K562 (cell line): Measurements from ENCODE around the gene ALOXE3. TPM values are rescaled to one million over a fixed set of nuclear protein-coding genes. Genes with fewer than 3 reads are reported as not detected.

Experiments
- ATAC-seq: fragments of 200-7000 bp; cut with Tn5 transposase; 3 replicates; pipeline ENCODE4 v1.9.1; 2020; ENCODE audit warnings: moderate library complexity
- BruUV-seq: library from RNA; stranded (reverse); fragments of 400-500 nt; replicated peaks from 2 replicates; lab custom pipeline; 2021; lab: Mats Ljungman, UMichigan
- CTCF ChIA-PET: fragments of 300-600 bp; formaldehyde crosslinking; extraction: SDS; loops from one replicate; lab custom pipeline; 2021; ENCODE audit warnings: low intra/inter-chr PET ratio; lab: Yijun Ruan, JAX
- POLR2A ChIA-PET: fragments of 300-600, 350-650 bp; sonication (Branson Sonifier 250); formaldehyde crosslinking; extraction: SDS; loops from one replicate; lab custom pipeline; 2021; ENCODE audit warnings: antibody characterized with exemption, inconsistent platforms; lab: Yijun Ruan, JAX
- DNase-seq, 4 experiments: peaks; one replicate each; pipeline versions ENCODE4 v3.0.0 to v3.0.0-alpha.2; 2011 to 2018; ENCODE audit warnings: low spot score in 3 of 4, mixed read lengths in 3 of 4; ENCODE audit errors: extremely low read depth in 1 of 4
- FAIRE-seq: peaks from 2 replicates; lab custom pipeline; 2011; peaks lifted over from hg19 to GRCh38; lab: Jason Lieb, UNC
- H2AFZ ChIP-seq: 2 replicates; pipeline ENCODE4 v1.6.0; 2011; ENCODE audit warnings: low read depth, low read length, control low read depth, inconsistent platforms
- H3K27ac ChIP-seq: fragments of 200-600 bp; 3 replicates; pipeline ENCODE4 v1.8.0; 2011; ENCODE audit warnings: low read depth, mild to moderate bottlenecking, control low read depth, inconsistent platforms, low read length, moderate library complexity, mixed read lengths; ENCODE audit errors: extremely low read depth
- H3K27me3 ChIP-seq, 2 experiments: fragments of 300-600 bp in 1 of 2; 2 replicates in 1 of 2; 3 replicates in 1 of 2; pipeline versions ENCODE4 v1.6.0 to v1.8.0; 2011; ENCODE audit warnings: inconsistent platforms in 2 of 2, low read length in 2 of 2, mild to moderate bottlenecking in 1 of 2, mixed read lengths in 1 of 2, moderate library complexity in 1 of 2; ENCODE audit not compliant: control insufficient read depth in 2 of 2, insufficient read depth in 2 of 2
- H3K36me3 ChIP-seq: fragments of 300-600 bp; 3 replicates; pipeline ENCODE4 v1.8.0; 2011; ENCODE audit warnings: mild to moderate bottlenecking, low read length, inconsistent platforms; ENCODE audit not compliant: control insufficient read depth, insufficient read depth
- H3K4me1 ChIP-seq, 2 experiments: fragments of 200-600 bp in 1 of 2; replicated peaks in 1 of 2; 2 replicates in 1 of 2; 3 replicates in 1 of 2; pipeline versions ENCODE4 v1.5.1 to v1.8.0; 2011; ENCODE audit warnings: inconsistent platforms in 2 of 2, low read length in 2 of 2, mild to moderate bottlenecking in 1 of 2, mixed read lengths in 1 of 2, moderate library complexity in 1 of 2; ENCODE audit not compliant: control insufficient read depth in 2 of 2, insufficient read depth in 2 of 2
- H3K4me2 ChIP-seq: 2 replicates; pipeline ENCODE4 v1.6.1; 2011; ENCODE audit warnings: low read length, control low read depth, inconsistent platforms, mixed read lengths; ENCODE audit not compliant: insufficient read depth
- H3K4me3 ChIP-seq: fragments of 200-600 bp; sonication (generic), shearing (Covaris generic); 2 replicates; pipeline ENCODE4 v1.5.1; 2016; ENCODE audit warnings: control low read depth, inconsistent platforms
- H3K79me2 ChIP-seq: fragments of 200-600 bp; 3 replicates; pipeline ENCODE4 v1.8.0; 2011; ENCODE audit warnings: low read length, inconsistent platforms; ENCODE audit not compliant: control insufficient read depth, insufficient read depth
- H3K9ac ChIP-seq, 2 experiments: 2 replicates each; pipeline versions ENCODE4 v1.6.0 to v1.6.1; 2011; ENCODE audit warnings: low read depth in 2 of 2, low read length in 2 of 2, control low read depth in 1 of 2, inconsistent platforms in 1 of 2, mild to moderate bottlenecking in 1 of 2, mixed read lengths in 1 of 2; ENCODE audit not compliant: insufficient read depth in 1 of 2
- H3K9me1 ChIP-seq: one replicate; pipeline ENCODE4 v1.6.0; 2011; ENCODE audit warnings: inconsistent platforms, mild to moderate bottlenecking, low read length, moderate library complexity; ENCODE audit not compliant: control insufficient read depth, insufficient read depth
- H3K9me3 ChIP-seq: replicated peaks from 2 replicates; pipeline ENCODE4 v1.5.1; 2011; ENCODE audit warnings: low read depth, low read length, inconsistent platforms; ENCODE audit not compliant: control insufficient read depth, insufficient read depth
- H4K20me1 ChIP-seq: replicated peaks from 2 replicates; pipeline ENCODE4 v1.6.1; 2011; ENCODE audit warnings: low read length, inconsistent platforms, mixed read lengths; ENCODE audit not compliant: control insufficient read depth, insufficient read depth
- ARID2 ChIP-seq: fragments of 450-650 bp; IDR thresholded peaks from 2 replicates; pipeline ENCODE4 v1.6.1; 2017; ENCODE audit warnings: antibody characterized with exemption, mild to moderate bottlenecking
- ATF1 ChIP-seq, 2 experiments: fragments of 450-650 bp in 1 of 2; IDR thresholded peaks; 2 replicates each; pipeline ENCODE4 v1.6.1; 2016; ENCODE audit warnings: missing compliant biosample characterization in 1 of 2, missing genetic modification characterization in 1 of 2
- BHLHE40 ChIP-seq: IDR thresholded peaks from 2 replicates; pipeline ENCODE4 v1.6.1; 2011; ENCODE audit warnings: low read length, improper control_type of control experiment
- ETV6 ChIP-seq, 3 experiments: fragments of 150-350 bp in 1 of 3; sonication (generic) in 1 of 3; formaldehyde crosslinking in 1 of 3; IDR thresholded peaks; 2 replicates each; pipeline versions ENCODE4 v1.6.1 to v1.8.0; 2014 to 2022; ENCODE audit warnings: borderline replicate concordance in 2 of 3, low read depth in 2 of 3, antibody characterized with exemption in 1 of 3, low read length in 1 of 3, mild to moderate bottlenecking in 1 of 3, missing genetic modification reagents in 1 of 3
- GABPA ChIP-seq: fragments of 200-800 bp; sonication (Bioruptor generic); conservative IDR thresholded peaks from 2 replicates; pipeline ENCODE4 v1.6.1; 2016; ENCODE audit warnings: low read depth, missing genetic modification characterization, missing compliant biosample characterization
- HCFC1 ChIP-seq: IDR thresholded peaks from 2 replicates; pipeline ENCODE4 v1.6.1; 2012; ENCODE audit warnings: low read depth, low read length, improper control_type of control experiment
- KDM4B ChIP-seq, 2 experiments: fragments of 450-650 bp in 1 of 2; sonication (generic) in 1 of 2; IDR thresholded peaks; 2 replicates each; pipeline ENCODE4 v1.6.1; 2016 to 2017; ENCODE audit warnings: borderline replicate concordance in 2 of 2, antibody characterized with exemption in 1 of 2, low read depth in 1 of 2, mild to moderate bottlenecking in 1 of 2
- ZBTB1 ChIP-seq: sonication (generic); formaldehyde crosslinking; IDR thresholded peaks from 2 replicates; pipeline ENCODE4 v1.8.1; 2023; ENCODE audit warnings: missing genetic modification reagents, low read depth, mild to moderate bottlenecking, borderline replicate concordance
- ZNF408 ChIP-seq: fragments of 250-450 bp; sonication (Bioruptor Pico); IDR thresholded peaks from 2 replicates; pipeline ENCODE4 v1.4.0; 2020; ENCODE audit warnings: low read depth, mild to moderate bottlenecking, moderate library complexity
- WGBS: fragments of 100-300 bp; shearing (Covaris generic); methylation state at CpG from one replicate; pipeline ENCODE4 v1.1.6; 2016; ENCODE audit warnings: low coverage, mixed read lengths; ENCODE audit not compliant: insufficient coverage; ENCODE audit errors: missing lambda C conversion rate; 5-methylcytosine and 5-hydroxymethylcytosine counted together
- in situ Hi-C: fragments of 300-500 bp; cut with MboI; formaldehyde crosslinking; loops from 4 replicates; pipeline ENCODE4 v1.15.0; 2018; ENCODE audit warnings: inconsistent platforms, mixed read lengths
- intact Hi-C: fragments of 100-400 bp; cut with micrococcal nuclease; formaldehyde crosslinking; loops from 2 replicates; pipeline ENCODE4 v1.14.2; 2022
- polyA plus RNA-seq, 8 experiments: library from polyadenylated mRNA; depleted of rRNA in 4 of 8; stranded (reverse) in 5 of 8; unstranded in 3 of 8; fragments of >200 nt; fragmentation: Nextera tagmentation in 2 of 8; fragmentation: Illumina TruSeq in 1 of 8; extraction: Ambion mirVana in 2 of 8; extraction: Trizol in 1 of 8; gene quantifications; 2 replicates each; pipeline versions ENCODE4 v1.2.1 to v1.2.3, GENCODE V29; 2011 to 2014; ENCODE audit warnings: inconsistent platforms in 1 of 8, missing spikeins in 1 of 8
- total RNA-seq, 7 experiments: library from RNA; depleted of rRNA in 6 of 7; stranded (reverse); fragments of >200 nt in 6 of 7; fragmentation: Illumina TruSeq in 2 of 7; extraction: Trizol in 2 of 7; gene quantifications; 2 replicates each; pipeline versions ENCODE4 v1.2.1 to v1.2.3, GENCODE V29; 2011 to 2021; ENCODE audit warnings: low replicate concordance in 1 of 7
- TF ChIP-seq, protein P1 (sequence below): fragments of 450-650 bp; formaldehyde crosslinking; IDR thresholded peaks from 2 replicates; pipeline ENCODE4 v1.4.0; 2022; ENCODE audit warnings: missing genetic modification characterization

The ALOXE3 gene
- total and polyA plus RNA-seq, 9 of the 15 experiments (the other 6 are each of a cell fraction or from before 2014, with no cell fraction given): 0.04 TPM; not detected in 8

DNA sequence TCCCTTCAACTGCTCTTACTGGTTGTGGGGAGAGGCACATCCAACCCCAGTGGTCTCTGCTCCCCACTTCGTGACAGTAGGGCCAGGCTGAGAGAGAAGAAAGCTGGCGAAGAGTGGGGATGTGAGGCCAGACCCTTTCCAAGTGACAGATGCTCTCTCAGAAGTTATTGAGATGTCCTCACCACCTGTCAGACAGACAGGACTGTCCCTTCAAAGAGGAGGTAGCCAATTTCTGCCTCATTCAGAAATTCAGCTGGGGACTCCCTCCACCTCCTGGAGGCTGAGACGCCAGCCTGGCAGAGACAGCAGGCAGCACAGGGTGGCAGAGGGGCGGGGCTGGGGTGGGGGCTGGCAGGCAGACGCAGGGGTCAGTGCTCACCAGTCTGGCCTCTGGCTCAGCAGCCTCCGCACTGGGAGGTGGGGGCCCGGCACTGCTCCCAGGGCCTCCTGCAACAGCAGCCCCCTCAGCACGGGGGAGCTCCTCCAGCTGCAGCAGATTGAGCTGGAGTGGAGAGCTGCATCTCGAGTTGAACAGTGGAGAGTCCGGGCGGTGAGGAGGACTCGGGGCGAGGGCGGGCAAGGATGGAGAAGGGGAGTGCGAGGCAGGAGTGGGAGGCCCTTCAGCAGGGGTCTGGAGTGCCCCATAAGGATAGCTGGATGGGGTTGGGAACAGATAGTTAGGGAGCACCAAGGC is 24.7 kb upstream of the ALOXE3 start:
- Histone ChIP-seq H3K27ac (no peak overlapping the region), H3K4me2 (no peak overlapping the region), H3K4me3 (no peak overlapping the region)
- POLR2A ChIA-PET: interaction anchor here (0.6 to 0.7 kb wide), 3 partner anchors 11 to 247 kb away, joined by 3 to 4 read pairs (median 3); no protein-coding TSS in a partner anchor
- in situ Hi-C loops: no loop called here
- TF ChIP-seq, protein P1, sequence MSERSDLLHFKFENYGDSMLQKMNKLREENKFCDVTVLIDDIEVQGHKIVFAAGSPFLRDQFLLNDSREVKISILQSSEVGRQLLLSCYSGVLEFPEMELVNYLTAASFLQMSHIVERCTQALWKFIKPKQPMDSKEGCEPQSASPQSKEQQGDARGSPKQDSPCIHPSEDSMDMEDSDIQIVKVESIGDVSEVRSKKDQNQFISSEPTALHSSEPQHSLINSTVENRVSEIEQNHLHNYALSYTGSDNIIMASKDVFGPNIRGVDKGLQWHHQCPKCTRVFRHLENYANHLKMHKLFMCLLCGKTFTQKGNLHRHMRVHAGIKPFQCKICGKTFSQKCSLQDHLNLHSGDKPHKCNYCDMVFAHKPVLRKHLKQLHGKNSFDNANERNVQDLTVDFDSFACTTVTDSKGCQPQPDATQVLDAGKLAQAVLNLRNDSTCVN: no peak
- TF ChIP-seq ETV6 (IDR thresholded peaks at IDR 0.05; ENCODE audit: borderline replicate concordance in 1 of 2, low read depth in 2 of 2, low read length in 1 of 2) (no peak), ETV6 (CRISPR knock-in tag; IDR thresholded peaks at IDR 0.05; ENCODE audit: borderline replicate concordance) (no peak), ZNF408 (CRISPR knock-in tag) (no peak), GABPA (tag) (no peak), ATF1 (CRISPR knock-in tag; IDR thresholded peaks at IDR 0.05) (no peak), ATF1 (tag; IDR thresholded peaks at IDR 0.05) (no peak), ARID2 (no peak), ZBTB1 (CRISPR knock-in tag) (no peak), BHLHE40 (no peak), HCFC1 (no peak), KDM4B (IDR thresholded peaks at IDR 0.05; ENCODE audit: borderline replicate concordance in 2 of 2, low read depth in 1 of 2) (no peak)
- TF ChIP-seq, all 486 proteins: peak for 0
- ATAC-seq: no peak
- H3K4me1 ChIP-seq: peaks cover 0 to 21% of the 10 kb centered on the region in 2 experiments; a peak in 3 of 5 replicates
- H4K20me1 ChIP-seq: 0 out of 2 replicates have a peak, but pooled peaks cover 2% of the 10 kb centered on the region
- H3K79me2 ChIP-seq: no peaks in the 10 kb centered on the region
- FAIRE-seq: no peak
- no TSS peak for BruUV-seq
- DNase-seq: no peak
- H3K9ac ChIP-seq: no peak overlapping the region; a peak in 1 of 4 replicates
- no peaks in the 10 kb centered on the region for H3K9me3 ChIP-seq
- CTCF ChIA-PET: interaction anchor here (0.7 kb wide), 1 partner anchor 60 kb away, joined by 3 read pairs; no protein-coding TSS in a partner anchor
- no peaks in the 10 kb centered on the region for H3K27me3 ChIP-seq
- intact Hi-C loops: no loop called here
- 70% methylated on average over 2 of the region's 15 CpGs for WGBS
- H3K9me1 ChIP-seq: no peaks in the 10 kb centered on the region
- no peak overlapping the region for H2AFZ ChIP-seq
- peaks cover 64% of the 10 kb centered on the region; the same call in 2 of the 3 replicates for H3K36me3 ChIP-seq
